Activated T-cell treated with anti-CD3 and anti-CD28 coated beads, Interleukin-2, amount 50 U/mL, for 4 hours (primary cell): ENCODE data around the gene CHMP4B. TPM values are rescaled to one million over a fixed set of nuclear protein-coding genes. Genes with fewer than 3 reads are reported as not detected.

Experiments used
- ATAC-seq, 2 donors: fragments of 200-7000 bp; cut with Tn5 transposase; one replicate each; pipeline ENCODE4 v1.10.0; 2021
- DNase-seq: peaks from one replicate; pipeline ENCODE4 v3.0.0-alpha.2; 2020
- H3K27me3 Mint-ChIP-seq: one replicate; pipeline ENCODE4 v1.8.0; 2021; ENCODE audit warnings: low read depth, mixed read lengths
- H3K36me3 Mint-ChIP-seq: one replicate; pipeline ENCODE4 v1.8.0; 2022; ENCODE audit warnings: mixed read lengths; ENCODE audit not compliant: insufficient read depth
- H3K4me1 Mint-ChIP-seq: one replicate; pipeline ENCODE4 v1.8.0; 2021; ENCODE audit warnings: low read depth, mixed read lengths
- H3K4me3 Mint-ChIP-seq: one replicate; pipeline ENCODE4 v1.8.0; 2021; ENCODE audit warnings: mild to moderate bottlenecking, moderate library complexity, mixed read lengths
- H3K9me3 Mint-ChIP-seq: one replicate; pipeline ENCODE4 v1.8.0; 2021; ENCODE audit warnings: mixed read lengths
- total RNA-seq, 3 donors: library from RNA; stranded (reverse); gene quantifications; one replicate each; pipeline ENCODE4 v1.2.1, GENCODE V29; 2021

Gene CHMP4B
- total RNA-seq, 3 donors from 2014 or later, result 71.1 to 80.0 (median 71.7) TPM

- DNase-seq, result no peak
- H3K4me1 Mint-ChIP-seq, result peaks cover 13% of the 10 kb centered on the region
Measured at GRCh38 chr20:33863440-33864323, 52.5 kb downstream of the CHMP4B start.

GRCh38 chr20:33864324-33864963, 53.3 kb downstream of the CHMP4B start:
- Mint-ChIP-seq H3K9me3 (no peaks in the 10 kb centered on the region), H3K36me3 (no peaks in the 10 kb centered on the region), H3K4me3 (no peak overlapping the region), H3K27me3 (no peaks in the 10 kb centered on the region), H3K4me1 (peaks cover 5% of the 10 kb centered on the region)
- DNase-seq (no peak), ATAC-seq (no peak)

More at GRCh38 chr20:33863440-33864323, 52.5 kb downstream of the CHMP4B start:
- no peaks in the 10 kb centered on the region for H3K27me3 Mint-ChIP-seq
- no peaks in the 10 kb centered on the region for H3K36me3 Mint-ChIP-seq
- ATAC-seq, result no peak
- H3K4me3 Mint-ChIP-seq, result no peak overlapping the region
- H3K9me3 Mint-ChIP-seq, result no peaks in the 10 kb centered on the region

- Mint-ChIP-seq H3K9me3 (no peaks in the 10 kb centered on the region), H3K27me3 (no peaks in the 10 kb centered on the region), H3K4me3 (no peak overlapping the region), H3K36me3 (no peaks in the 10 kb centered on the region), H3K4me1 (no peaks in the 10 kb centered on the region)
- no peak for DNase-seq
- no peak for ATAC-seq
Measured at GRCh38 chr20:33865761-33866370, 54.7 kb downstream of the CHMP4B start.

- DNase-seq (no peak), ATAC-seq (no peak)
- Mint-ChIP-seq H3K36me3 (no peaks in the 10 kb centered on the region), H3K4me1 (no peaks in the 10 kb centered on the region), H3K9me3 (no peaks in the 10 kb centered on the region), H3K4me3 (no peak overlapping the region), H3K27me3 (no peaks in the 10 kb centered on the region)
Measured at GRCh38 chr20:33866398-33867100, 55.4 kb downstream of the CHMP4B start.

DNA sequence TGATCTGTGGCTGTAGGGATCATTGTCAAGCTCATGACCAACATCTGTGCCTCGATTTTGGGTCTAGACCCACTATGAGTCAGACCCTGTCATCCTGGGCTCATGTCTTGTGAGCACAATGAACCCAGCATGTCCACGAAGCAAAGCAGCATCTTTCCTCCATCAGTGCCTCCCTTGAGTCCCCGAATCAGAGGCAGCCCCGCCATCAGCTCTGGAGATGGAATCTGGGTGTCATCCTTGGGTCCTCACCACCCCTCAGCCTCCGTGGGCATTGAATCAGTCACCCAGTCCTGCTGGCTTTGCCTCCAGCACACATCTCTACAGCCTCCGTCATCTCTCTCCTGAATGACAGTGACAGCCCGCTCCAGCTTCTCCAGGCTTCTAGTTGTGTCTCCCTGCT, 56.9 kb downstream of the CHMP4B start:
- no peaks in the 10 kb centered on the region for H3K27me3 Mint-ChIP-seq
- no peaks in the 10 kb centered on the region for H3K4me1 Mint-ChIP-seq
- no peaks in the 10 kb centered on the region for H3K9me3 Mint-ChIP-seq
- no peak overlapping the region for H3K4me3 Mint-ChIP-seq
- no peak for DNase-seq
- no peaks in the 10 kb centered on the region for H3K36me3 Mint-ChIP-seq
- ATAC-seq, result no peak

- H3K9me3 Mint-ChIP-seq, result no peaks in the 10 kb centered on the region
- no peak for DNase-seq
- no peak overlapping the region for H3K4me3 Mint-ChIP-seq
- ATAC-seq, result no peak
- H3K27me3 Mint-ChIP-seq, result no peaks in the 10 kb centered on the region
- H3K36me3 Mint-ChIP-seq, result no peaks in the 10 kb centered on the region
- no peaks in the 10 kb centered on the region for H3K4me1 Mint-ChIP-seq
Measured at GRCh38 chr20:33868595-33868994, 57.4 kb downstream of the CHMP4B start.

DNA sequence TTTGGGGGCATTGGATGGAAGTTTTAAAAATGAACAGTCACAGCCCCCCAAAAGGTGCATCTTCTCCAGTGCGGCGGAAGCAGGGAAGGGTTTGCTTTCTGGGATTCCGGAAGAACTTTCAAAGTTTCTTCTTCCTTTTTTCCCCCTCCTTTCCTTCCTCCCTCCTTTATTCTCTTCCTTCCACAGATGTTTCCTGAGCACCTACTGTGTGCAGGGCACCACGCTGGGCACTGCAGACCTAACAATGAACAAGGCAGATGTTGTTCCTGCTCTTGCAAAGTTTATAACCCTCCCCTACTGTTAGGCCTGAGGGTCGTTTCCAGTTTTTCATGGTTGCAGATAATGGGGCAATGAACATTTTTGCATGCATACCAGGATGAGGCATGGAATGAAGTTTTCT, 58.1 kb downstream of the CHMP4B start:
- Mint-ChIP-seq H3K4me1 (no peaks in the 10 kb centered on the region), H3K27me3 (no peaks in the 10 kb centered on the region), H3K4me3 (no peak overlapping the region), H3K9me3 (no peaks in the 10 kb centered on the region), H3K36me3 (no peaks in the 10 kb centered on the region)
- ATAC-seq (no peak), DNase-seq (no peak)

GRCh38 chr20:33871362-33871761, 60.2 kb downstream of the CHMP4B start:
- Mint-ChIP-seq H3K4me1 (no peaks in the 10 kb centered on the region), H3K4me3 (no peak overlapping the region), H3K9me3 (no peaks in the 10 kb centered on the region), H3K36me3 (no peaks in the 10 kb centered on the region), H3K27me3 (no peaks in the 10 kb centered on the region)
- no peak for ATAC-seq
- no peak for DNase-seq

DNA sequence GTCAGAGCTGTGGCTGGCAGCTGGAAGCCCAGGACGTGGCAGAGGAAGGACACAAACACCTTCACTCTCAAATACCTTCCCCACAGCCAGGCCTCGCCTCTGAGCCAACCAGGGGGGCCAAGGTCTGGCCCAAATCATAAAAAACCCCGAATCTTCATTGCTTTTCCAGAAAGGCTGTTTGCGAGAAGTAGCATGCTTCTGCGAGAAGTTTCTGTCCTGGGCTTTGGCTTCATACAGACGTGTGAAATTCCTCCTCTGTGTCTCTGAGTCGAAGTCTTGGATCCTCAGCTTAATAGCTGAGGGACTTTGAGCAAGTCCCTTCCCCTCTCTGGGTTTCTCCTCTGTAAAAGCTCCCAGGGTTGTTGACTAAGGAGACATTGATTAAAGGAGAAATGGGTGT, 63.0 kb downstream of the CHMP4B start:
- Mint-ChIP-seq H3K4me1 (no peaks in the 10 kb centered on the region), H3K27me3 (no peaks in the 10 kb centered on the region), H3K36me3 (no peaks in the 10 kb centered on the region), H3K9me3 (peaks cover 5% of the 10 kb centered on the region), H3K4me3 (no peak overlapping the region)
- ATAC-seq (no peak), DNase-seq (no peak)

DNA sequence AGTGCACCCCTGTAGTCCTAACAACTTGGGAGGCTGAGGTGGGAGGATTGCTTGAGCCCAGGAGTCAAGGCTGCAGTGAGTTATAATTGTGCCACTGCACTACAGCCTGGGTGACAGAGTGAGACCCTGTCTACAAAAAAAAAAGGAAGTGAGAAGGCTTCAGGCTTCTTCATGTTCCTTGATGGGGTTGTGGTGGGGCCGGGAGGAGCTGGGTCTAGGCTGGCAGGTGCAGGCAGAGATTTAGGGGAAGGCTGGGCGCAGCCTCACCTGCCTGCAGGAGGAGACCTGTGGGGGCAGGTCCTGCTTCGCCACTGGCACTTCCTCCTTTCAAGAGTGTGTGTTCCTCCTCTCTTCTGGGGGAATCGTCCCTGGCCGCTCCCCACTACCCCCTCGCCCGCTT, 63.9 kb downstream of the CHMP4B start:
- no peaks in the 10 kb centered on the region for H3K36me3 Mint-ChIP-seq
- DNase-seq, result no peak
- no peak for ATAC-seq
- H3K4me1 Mint-ChIP-seq, result no peaks in the 10 kb centered on the region
- no peak overlapping the region for H3K4me3 Mint-ChIP-seq
- peaks cover 5% of the 10 kb centered on the region for H3K9me3 Mint-ChIP-seq
- H3K27me3 Mint-ChIP-seq, result no peaks in the 10 kb centered on the region

DNA sequence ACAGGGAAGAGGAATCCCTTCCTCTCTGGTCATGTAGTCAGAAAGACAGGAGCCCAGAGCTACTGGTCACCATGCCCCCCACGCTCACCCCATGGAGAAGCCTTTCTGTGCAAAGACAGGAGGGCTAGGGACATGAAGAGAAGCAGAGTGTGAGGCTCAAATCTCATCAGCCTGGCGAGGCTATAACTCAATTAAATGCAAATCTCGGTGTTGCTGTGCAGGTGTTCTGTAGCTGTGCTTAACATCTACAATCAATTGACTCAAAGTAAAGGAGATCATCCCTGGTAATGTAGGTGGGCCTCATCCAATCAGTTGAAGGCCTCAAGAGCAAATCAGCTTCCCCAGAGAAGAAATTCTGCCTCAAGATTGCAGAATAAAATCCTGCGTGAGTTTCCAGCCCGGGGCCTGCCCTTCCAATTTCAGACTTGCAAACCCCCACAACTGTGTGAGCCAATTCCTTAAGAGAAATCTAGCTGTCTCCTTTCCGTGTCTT, 64.4 kb downstream of the CHMP4B start:
- Mint-ChIP-seq H3K36me3 (no peaks in the 10 kb centered on the region), H3K4me1 (no peaks in the 10 kb centered on the region), H3K9me3 (peaks cover 9% of the 10 kb centered on the region), H3K27me3 (no peaks in the 10 kb centered on the region), H3K4me3 (no peak overlapping the region)
- ATAC-seq (no peak), DNase-seq (no peak)

DNA sequence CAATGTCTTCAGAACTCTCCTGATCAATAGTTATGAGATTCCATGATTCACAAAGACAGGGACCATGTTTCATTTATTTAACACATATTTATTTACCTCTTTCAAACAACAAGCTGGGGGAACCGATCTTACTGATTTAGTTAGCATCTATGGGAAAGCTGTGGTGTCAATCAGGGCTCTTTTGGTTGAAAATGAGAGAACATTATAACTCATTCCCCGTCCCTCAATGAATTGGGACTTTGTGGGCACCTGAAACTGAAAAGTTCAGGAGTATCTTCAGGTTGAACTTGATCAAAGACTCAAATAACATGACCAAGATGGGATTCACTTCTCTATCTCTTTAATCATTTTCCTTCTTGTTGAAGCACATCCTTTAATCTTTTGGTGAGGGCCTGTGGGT, 67.4 kb downstream of the CHMP4B start:
- peaks cover 9% of the 10 kb centered on the region for H3K9me3 Mint-ChIP-seq
- H3K4me3 Mint-ChIP-seq, result no peak overlapping the region
- H3K27me3 Mint-ChIP-seq, result no peaks in the 10 kb centered on the region
- no peak for ATAC-seq
- no peaks in the 10 kb centered on the region for H3K36me3 Mint-ChIP-seq
- DNase-seq, result no peak
- H3K4me1 Mint-ChIP-seq, result peaks cover under 1% of the 10 kb centered on the region

DNA sequence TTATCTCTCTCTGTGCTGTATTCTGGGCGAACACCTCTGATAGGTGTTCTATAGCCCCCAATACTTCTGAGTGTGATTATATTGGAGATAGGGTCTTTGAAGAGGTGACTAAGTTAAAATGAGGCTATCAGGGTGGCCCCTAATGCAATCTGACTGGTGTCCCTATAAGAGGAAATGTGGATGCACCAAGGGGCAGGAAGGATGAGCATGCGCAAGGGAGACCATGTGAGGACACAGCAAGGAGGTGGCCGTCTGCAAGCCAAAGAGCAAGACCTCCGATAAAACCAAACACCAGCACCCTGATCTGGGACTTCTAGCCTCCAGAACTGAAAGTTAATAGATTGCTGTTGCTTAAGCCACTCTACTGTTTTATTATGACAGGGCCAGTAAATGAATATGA, 69.2 kb downstream of the CHMP4B start:
- Mint-ChIP-seq H3K27me3 (no peaks in the 10 kb centered on the region), H3K4me1 (peaks cover 3% of the 10 kb centered on the region), H3K4me3 (no peak overlapping the region), H3K9me3 (peaks cover 9% of the 10 kb centered on the region), H3K36me3 (no peaks in the 10 kb centered on the region)
- ATAC-seq (no peak), DNase-seq (no peak)

DNA sequence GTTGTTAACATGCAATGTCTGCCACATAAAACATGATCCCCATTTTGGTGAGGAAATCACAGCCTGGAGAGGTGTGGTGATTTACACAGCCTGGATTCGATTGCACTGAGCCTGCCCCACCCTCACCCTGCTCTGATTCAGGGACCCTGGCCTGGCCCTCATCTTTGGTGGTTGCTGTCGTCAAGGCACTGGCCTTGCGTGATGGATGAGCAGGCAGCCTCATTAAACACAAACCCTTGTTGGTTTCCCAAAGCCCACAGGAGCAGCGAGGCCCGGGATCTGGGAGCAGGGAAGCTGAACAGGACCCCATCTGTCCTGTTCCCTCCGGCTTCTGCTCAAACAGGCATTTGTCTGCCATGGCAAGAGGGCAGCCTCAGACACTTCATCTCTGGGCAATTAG, 70.8 kb downstream of the CHMP4B start:
- Mint-ChIP-seq H3K27me3 (no peaks in the 10 kb centered on the region), H3K4me1 (peaks cover 3% of the 10 kb centered on the region), H3K9me3 (peaks cover 9% of the 10 kb centered on the region), H3K4me3 (no peak overlapping the region), H3K36me3 (no peaks in the 10 kb centered on the region)
- no peak for DNase-seq
- no peak for ATAC-seq
